PFSK-1 (cell line): ENCODE results near the gene UBA1.

Experiments
- POLR2AphosphoS5 ChIP-seq: IDR thresholded peaks from 2 replicates; pipeline ENCODE4 v1.6.1; 2012; ENCODE audit warnings: low read depth, mild to moderate bottlenecking, control low read depth, low read length, moderate library complexity
- SIN3A ChIP-seq: IDR thresholded peaks from 2 replicates; pipeline ENCODE4 v1.6.1; 2012; ENCODE audit warnings: mild to moderate bottlenecking, low read length, moderate library complexity, borderline replicate concordance; ENCODE audit not compliant: insufficient read depth
- TAF1 ChIP-seq: IDR thresholded peaks from 2 replicates; pipeline ENCODE4 v1.6.1; 2012; ENCODE audit warnings: low read length, control low read depth, borderline replicate concordance; ENCODE audit not compliant: insufficient read depth

GRCh38 chrX:47156611-47157520 is 36.8 kb upstream of the UBA1 start:
- TF ChIP-seq POLR2AphosphoS5 (no peak), TAF1 (no peak), SIN3A (no peak)
